Astrocyte of the cerebellum (primary cell): ENCODE results near the gene CEP295NL.
"Not testable (repeated sequence)": the region's sequence is repeated elsewhere in the genome, so short reads cannot be mapped to it uniquely, and the experiment has no call there.

Experiments
- DNase-seq: peaks from one replicate; pipeline ENCODE4 v3.0.0-alpha.2; 2011; ENCODE audit warnings: low read depth
- H3K4me3 ChIP-seq: 2 replicates; pipeline ENCODE4 v1.5.1; 2011; ENCODE audit warnings: mild to moderate bottlenecking, low read depth, low read length, moderate library complexity
- in situ Hi-C: cut with HindIII; loops from 2 replicates; pipeline ENCODE4 v1.10.0; 2017; ENCODE audit warnings: low sequenced_read_pairs
- TF ChIP-seq, protein P1 (sequence below): IDR thresholded peaks from 2 replicates; pipeline ENCODE4 v1.5.1; 2012; ENCODE audit warnings: low read length, low read depth, moderate library complexity, mild to moderate bottlenecking; ENCODE audit errors: missing control alignments

Gene CEP295NL

GRCh38 chr17:78905116-78905515 is 2.1 kb upstream of the CEP295NL start:
- in situ Hi-C loops: no loop called here
- no peak overlapping the region for H3K4me3 ChIP-seq
- TF ChIP-seq, protein P1, sequence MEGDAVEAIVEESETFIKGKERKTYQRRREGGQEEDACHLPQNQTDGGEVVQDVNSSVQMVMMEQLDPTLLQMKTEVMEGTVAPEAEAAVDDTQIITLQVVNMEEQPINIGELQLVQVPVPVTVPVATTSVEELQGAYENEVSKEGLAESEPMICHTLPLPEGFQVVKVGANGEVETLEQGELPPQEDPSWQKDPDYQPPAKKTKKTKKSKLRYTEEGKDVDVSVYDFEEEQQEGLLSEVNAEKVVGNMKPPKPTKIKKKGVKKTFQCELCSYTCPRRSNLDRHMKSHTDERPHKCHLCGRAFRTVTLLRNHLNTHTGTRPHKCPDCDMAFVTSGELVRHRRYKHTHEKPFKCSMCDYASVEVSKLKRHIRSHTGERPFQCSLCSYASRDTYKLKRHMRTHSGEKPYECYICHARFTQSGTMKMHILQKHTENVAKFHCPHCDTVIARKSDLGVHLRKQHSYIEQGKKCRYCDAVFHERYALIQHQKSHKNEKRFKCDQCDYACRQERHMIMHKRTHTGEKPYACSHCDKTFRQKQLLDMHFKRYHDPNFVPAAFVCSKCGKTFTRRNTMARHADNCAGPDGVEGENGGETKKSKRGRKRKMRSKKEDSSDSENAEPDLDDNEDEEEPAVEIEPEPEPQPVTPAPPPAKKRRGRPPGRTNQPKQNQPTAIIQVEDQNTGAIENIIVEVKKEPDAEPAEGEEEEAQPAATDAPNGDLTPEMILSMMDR: no peak
- no peak for DNase-seq

GRCh38 chr17:78904371-78904770 is 1.4 kb upstream of the CEP295NL start:
- in situ Hi-C loops: no loop called here
- TF ChIP-seq, protein P1: no peak
- no peak for DNase-seq
- H3K4me3 ChIP-seq: no peak overlapping the region

- DNase-seq, H3K4me3 ChIP-seq, in situ Hi-C loops: not testable (repeated sequence)
These were observed 770 bp downstream of the CEP295NL start for GRCh38 chr17:78902231-78902630.

- TF ChIP-seq, protein P1: no peak
- no peak overlapping the region for H3K4me3 ChIP-seq
- DNase-seq: no peak
- in situ Hi-C loops: no loop called here
These were observed 1.2 kb downstream of the CEP295NL start for GRCh38 chr17:78901806-78902205.

GRCh38 chr17:78900816-78901215 is 2.2 kb downstream of the CEP295NL start:
- H3K4me3 ChIP-seq: no peak overlapping the region
- DNase-seq: no peak
- TF ChIP-seq, protein P1: no peak
- in situ Hi-C loops: no loop called here

- in situ Hi-C loops: no loop called here
- no peak overlapping the region for H3K4me3 ChIP-seq
- TF ChIP-seq, protein P1: no peak
- no peak for DNase-seq
These were observed 3.4 kb downstream of the CEP295NL start for GRCh38 chr17:78899361-78900260.

GRCh38 chr17:78898947-78899346 is 4.1 kb downstream of the CEP295NL start:
- DNase-seq: no peak
- in situ Hi-C loops: no loop called here
- TF ChIP-seq, protein P1: no peak
- H3K4me3 ChIP-seq: no peak overlapping the region
